ENCODE data around the gene DMRTB1. TPM values are rescaled to one million over a fixed set of nuclear protein-coding genes. Genes with fewer than 3 reads are reported as not detected.

DMRTB1 gene
- total and polyA plus RNA-seq, 4 donors = not detected

DNA sequence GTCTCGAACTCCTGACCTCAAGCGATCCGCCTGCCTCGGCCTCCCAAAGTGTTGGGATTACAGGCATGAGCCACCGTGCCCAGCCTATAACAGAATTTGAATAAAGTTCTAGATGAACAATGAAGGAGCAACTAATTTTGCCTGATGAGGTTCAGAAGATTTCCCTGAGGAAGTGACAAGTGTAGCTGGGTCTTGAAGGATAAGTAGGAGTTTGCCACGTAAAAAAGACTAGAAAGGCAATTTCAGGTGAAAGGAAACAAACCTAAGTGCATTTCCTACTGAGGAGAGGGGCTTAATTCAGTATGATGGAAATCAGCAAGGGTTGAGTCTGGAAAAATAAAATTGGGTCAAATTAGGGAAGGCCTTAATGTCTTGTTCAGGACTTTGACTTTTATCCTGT lies 18.6 kb upstream of the DMRTB1 start:
- H3K9ac ChIP-seq (ENCODE audit: insufficient read depth in 1 of 2, low read length in 2 of 2) = no peak overlapping the region
- ATAC-seq (ENCODE audit: insufficient read depth, low FRiP score) (no peak), DNase-seq (no peak)
- 96% methylated on average over 6 of the region's 6 CpGs for WGBS, 2 donors
- no peak overlapping the region for H3K4me3 ChIP-seq
- H3K36me3 ChIP-seq (ENCODE audit: control insufficient read depth in 4 of 4, insufficient read depth in 4 of 4, low read length in 4 of 4) = no peaks in the 10 kb centered on the region
- H3K9me3 ChIP-seq (ENCODE audit: control insufficient read depth in 4 of 4, insufficient read depth in 3 of 4, low read length in 3 of 4) = peaks cover 0 to 5% (median 0%) of the 10 kb centered on the region in 4 donors
- H3K4me1 ChIP-seq (ENCODE audit: control insufficient read depth in 5 of 5, insufficient read depth in 5 of 5, low read length in 5 of 5) = no peaks in the 10 kb centered on the region
- H3K27ac ChIP-seq (ENCODE audit: low read depth in 1 of 2, low read length in 1 of 2) = no peak overlapping the region
- TF ChIP-seq, protein P1, sequence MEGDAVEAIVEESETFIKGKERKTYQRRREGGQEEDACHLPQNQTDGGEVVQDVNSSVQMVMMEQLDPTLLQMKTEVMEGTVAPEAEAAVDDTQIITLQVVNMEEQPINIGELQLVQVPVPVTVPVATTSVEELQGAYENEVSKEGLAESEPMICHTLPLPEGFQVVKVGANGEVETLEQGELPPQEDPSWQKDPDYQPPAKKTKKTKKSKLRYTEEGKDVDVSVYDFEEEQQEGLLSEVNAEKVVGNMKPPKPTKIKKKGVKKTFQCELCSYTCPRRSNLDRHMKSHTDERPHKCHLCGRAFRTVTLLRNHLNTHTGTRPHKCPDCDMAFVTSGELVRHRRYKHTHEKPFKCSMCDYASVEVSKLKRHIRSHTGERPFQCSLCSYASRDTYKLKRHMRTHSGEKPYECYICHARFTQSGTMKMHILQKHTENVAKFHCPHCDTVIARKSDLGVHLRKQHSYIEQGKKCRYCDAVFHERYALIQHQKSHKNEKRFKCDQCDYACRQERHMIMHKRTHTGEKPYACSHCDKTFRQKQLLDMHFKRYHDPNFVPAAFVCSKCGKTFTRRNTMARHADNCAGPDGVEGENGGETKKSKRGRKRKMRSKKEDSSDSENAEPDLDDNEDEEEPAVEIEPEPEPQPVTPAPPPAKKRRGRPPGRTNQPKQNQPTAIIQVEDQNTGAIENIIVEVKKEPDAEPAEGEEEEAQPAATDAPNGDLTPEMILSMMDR (IDR thresholded peaks at IDR 0.05; ENCODE audit: control extremely low read depth, extremely low read depth) = no peak
- peaks cover 0 to 4% (median 0%) of the 10 kb centered on the region in 3 donors for H3K27me3 ChIP-seq (ENCODE audit: control insufficient read depth in 3 of 3, insufficient read depth in 3 of 3, low read length in 2 of 3)

DNA sequence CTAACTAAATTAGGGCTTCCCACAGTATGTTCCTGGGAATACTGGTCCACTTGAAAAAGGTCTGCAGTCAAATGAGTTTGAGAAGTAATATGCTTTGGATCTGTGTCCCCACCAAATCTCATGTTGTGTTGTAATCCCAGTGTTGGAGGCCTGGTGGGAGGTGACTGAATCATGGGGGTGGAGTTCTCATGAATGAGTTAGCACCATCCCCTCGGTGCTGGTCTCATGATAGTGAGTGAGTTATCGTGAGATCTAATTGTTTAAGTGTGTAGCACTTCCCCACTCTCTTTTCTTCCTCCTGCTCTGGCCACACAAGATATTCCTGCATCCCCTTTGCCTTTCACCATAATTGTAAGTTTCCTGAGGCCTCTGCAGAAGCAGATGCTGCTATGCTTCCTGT lies 16.9 kb upstream of the DMRTB1 start:
- no peaks in the 10 kb centered on the region for H3K36me3 ChIP-seq (ENCODE audit: control insufficient read depth in 4 of 4, insufficient read depth in 4 of 4, low read length in 4 of 4)
- no peak for ATAC-seq (ENCODE audit: insufficient read depth, low FRiP score)
- TF ChIP-seq, protein P1 (IDR thresholded peaks at IDR 0.05; ENCODE audit: control extremely low read depth, extremely low read depth) = no peak
- DNase-seq = no peak
- H3K9me3 ChIP-seq (ENCODE audit: control insufficient read depth in 4 of 4, insufficient read depth in 3 of 4, low read length in 3 of 4) = peaks cover 0 to 5% (median 0%) of the 10 kb centered on the region in 4 donors
- H3K27me3 ChIP-seq (ENCODE audit: control insufficient read depth in 3 of 3, insufficient read depth in 3 of 3, low read length in 2 of 3) = no peaks in the 10 kb centered on the region
- no peak overlapping the region for H3K27ac ChIP-seq (ENCODE audit: low read depth in 1 of 2, low read length in 1 of 2)
- no peak overlapping the region for H3K4me3 ChIP-seq
- no peak overlapping the region for H3K9ac ChIP-seq (ENCODE audit: insufficient read depth in 1 of 2, low read length in 2 of 2)
- 9 to 17% methylated on average over 2 of the region's 2 CpGs for WGBS, 2 donors
- H3K4me1 ChIP-seq (ENCODE audit: control insufficient read depth in 5 of 5, insufficient read depth in 5 of 5, low read length in 5 of 5) = no peaks in the 10 kb centered on the region

DNA sequence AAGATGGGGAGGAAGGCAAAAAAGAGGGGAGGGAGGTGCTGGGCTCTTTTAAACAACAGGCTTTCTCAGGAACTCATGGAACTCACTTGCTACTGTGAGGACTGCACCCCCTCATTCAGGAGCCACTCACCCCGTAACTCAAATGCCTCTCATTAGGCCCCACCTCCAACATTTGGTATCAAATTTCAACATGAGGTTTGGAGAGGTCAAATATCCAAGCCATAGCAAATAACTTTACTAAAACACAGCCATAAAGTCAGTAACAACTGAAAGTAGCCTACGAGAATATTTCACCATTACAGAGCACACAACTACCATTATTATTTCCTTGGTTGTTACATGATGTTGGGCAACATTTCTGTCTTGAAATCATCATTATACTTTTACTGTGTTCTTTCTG lies 13.1 kb upstream of the DMRTB1 start:
- 60 to 65% methylated on average over 2 of the region's 2 CpGs for WGBS, 2 donors
- no peaks in the 10 kb centered on the region for H3K4me1 ChIP-seq (ENCODE audit: control insufficient read depth in 5 of 5, insufficient read depth in 5 of 5, low read length in 5 of 5)
- TF ChIP-seq, protein P1 (IDR thresholded peaks at IDR 0.05; ENCODE audit: control extremely low read depth, extremely low read depth) = no peak
- no peaks in the 10 kb centered on the region for H3K36me3 ChIP-seq (ENCODE audit: control insufficient read depth in 4 of 4, insufficient read depth in 4 of 4, low read length in 4 of 4)
- no peak overlapping the region for H3K9ac ChIP-seq (ENCODE audit: insufficient read depth in 1 of 2, low read length in 2 of 2)
- no peak overlapping the region for H3K27ac ChIP-seq (ENCODE audit: low read depth in 1 of 2, low read length in 1 of 2)
- DNase-seq = no peak
- H3K9me3 ChIP-seq (ENCODE audit: control insufficient read depth in 4 of 4, insufficient read depth in 3 of 4, low read length in 3 of 4) = no peaks in the 10 kb centered on the region
- ATAC-seq (ENCODE audit: insufficient read depth, low FRiP score) = no peak
- no peak overlapping the region for H3K4me3 ChIP-seq
- peaks cover 0 to 5% (median 4%) of the 10 kb centered on the region in 3 donors for H3K27me3 ChIP-seq (ENCODE audit: control insufficient read depth in 3 of 3, insufficient read depth in 3 of 3, low read length in 2 of 3)

DNA sequence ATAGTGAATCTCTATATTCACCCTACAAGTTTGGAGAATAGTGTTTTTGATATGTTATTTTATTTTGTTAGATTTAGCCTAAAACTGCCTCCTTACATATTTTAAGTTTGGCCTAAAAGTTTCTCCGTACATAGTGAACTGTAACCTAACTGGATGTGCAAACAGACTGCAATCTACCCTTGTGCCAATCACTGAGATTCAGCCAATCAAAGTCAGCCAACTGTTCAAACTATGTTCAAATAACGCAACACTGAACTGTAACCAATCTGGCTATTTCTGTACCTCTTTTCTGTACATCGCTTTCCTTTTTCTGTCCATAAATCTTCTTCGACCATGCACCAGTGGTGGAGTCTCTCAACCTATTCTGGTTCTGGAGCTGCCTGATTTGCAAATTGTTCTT lies 11.8 kb upstream of the DMRTB1 start:
- Histone ChIP-seq H3K4me3 (no peak overlapping the region), H3K36me3 (ENCODE audit: control insufficient read depth in 4 of 4, insufficient read depth in 4 of 4, low read length in 4 of 4) (no peaks in the 10 kb centered on the region), H3K27ac (ENCODE audit: low read depth in 1 of 2, low read length in 1 of 2) (no peak overlapping the region), H3K27me3 (ENCODE audit: control insufficient read depth in 3 of 3, insufficient read depth in 3 of 3, low read length in 2 of 3) (peaks cover 0 to 11% (median 4%) of the 10 kb centered on the region in 3 donors), H3K9me3 (ENCODE audit: control insufficient read depth in 4 of 4, insufficient read depth in 3 of 4, low read length in 3 of 4) (no peaks in the 10 kb centered on the region), H3K4me1 (ENCODE audit: control insufficient read depth in 5 of 5, insufficient read depth in 5 of 5, low read length in 5 of 5) (no peaks in the 10 kb centered on the region), H3K9ac (ENCODE audit: insufficient read depth in 1 of 2, low read length in 2 of 2) (no peak overlapping the region)
- TF ChIP-seq, protein P1 (IDR thresholded peaks at IDR 0.05; ENCODE audit: control extremely low read depth, extremely low read depth) = no peak
- ATAC-seq (ENCODE audit: insufficient read depth, low FRiP score) (no peak), DNase-seq (no peak)
- 89% methylated on average over 4 of the region's 4 CpGs for WGBS, 2 donors
